ENCODE data around the gene KRT71.

The KRT71 gene

GRCh38 chr12:52535574-52535973 is 17.4 kb downstream of the KRT71 start:
- DNase-seq, result no peak

GRCh38 chr12:52534482-52534881 is 18.5 kb downstream of the KRT71 start:
- DNase-seq, result no peak

- no peak for DNase-seq
Measured at GRCh38 chr12:52533686-52534470, 19.1 kb downstream of the KRT71 start.

DNA sequence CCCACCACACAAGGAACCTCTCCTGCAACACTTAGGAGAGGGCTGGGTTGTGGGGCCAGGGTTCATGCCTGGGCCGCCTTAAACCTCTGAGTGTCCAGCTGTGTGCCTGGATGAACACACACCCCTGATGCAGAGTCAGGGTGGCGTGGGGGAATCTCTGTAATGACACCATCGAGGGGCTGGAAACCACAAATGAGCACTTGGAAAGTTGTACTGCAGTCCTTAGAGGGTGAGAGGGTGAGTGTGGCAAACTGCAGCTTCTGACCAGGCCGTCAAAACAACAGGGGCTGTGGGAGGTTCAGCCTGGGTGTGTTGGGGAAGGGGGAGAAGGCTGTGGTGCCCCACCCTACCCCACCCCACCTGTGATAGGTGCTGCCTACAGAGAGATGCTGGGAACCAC is 20.3 kb downstream of the KRT71 start:
- DNase-seq, result no peak

DNA sequence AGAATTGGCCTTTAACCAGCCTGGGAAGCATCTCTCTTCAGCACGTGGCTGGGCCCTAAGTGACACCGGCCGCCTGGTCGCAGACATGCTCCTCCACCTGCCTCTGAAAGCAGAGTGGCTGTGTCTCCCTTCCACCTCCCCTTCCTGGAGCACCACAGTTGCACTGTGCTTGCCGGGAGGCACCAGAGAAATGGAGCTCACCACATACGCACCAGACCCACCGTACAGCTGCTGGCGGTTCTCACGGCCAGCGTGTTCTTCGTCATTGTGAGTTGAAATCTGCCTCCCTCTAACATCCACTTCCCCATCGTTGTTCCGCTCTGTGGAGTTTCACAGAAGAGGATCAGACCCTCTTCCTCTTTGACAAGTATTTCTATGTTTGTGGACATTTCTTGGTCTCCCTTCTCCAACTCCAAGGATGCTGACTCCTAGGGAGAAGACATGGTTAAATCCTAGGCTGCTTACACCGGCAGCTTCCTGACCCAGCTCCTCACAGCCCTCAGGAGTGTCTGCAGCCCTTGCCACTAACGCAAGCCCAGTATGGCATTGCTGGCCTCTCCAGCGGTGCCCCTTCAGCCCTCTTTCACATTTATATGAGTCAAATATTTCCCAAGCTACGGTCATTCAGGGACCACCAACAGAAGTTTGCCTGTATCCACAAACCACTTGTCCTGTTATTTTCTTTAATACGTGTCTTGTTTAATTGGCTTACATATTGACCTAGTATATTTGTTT is 21.2 kb downstream of the KRT71 start:
- no peak for DNase-seq

DNA sequence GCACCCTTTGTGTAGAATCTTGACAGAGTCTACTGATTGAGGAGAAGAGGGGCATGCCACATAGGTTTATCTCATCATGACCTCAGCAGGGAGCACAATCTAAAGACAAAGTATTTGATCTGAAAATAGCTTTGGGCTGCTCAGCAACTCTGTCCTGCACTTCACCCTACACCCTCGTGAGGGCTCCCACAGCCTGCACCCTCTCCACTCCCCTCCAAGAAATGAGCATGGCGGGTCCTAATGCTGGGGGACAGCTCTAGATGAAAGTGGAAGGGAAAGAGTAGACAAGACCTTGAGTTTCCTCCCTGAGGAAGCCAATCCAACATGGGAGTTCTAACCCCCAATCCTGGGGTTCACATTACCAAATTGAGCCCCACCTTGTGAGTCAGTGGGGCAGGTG is 22.0 kb downstream of the KRT71 start:
- no peak for DNase-seq

- DNase-seq, result no peak
Measured at GRCh38 chr12:52530366-52530765, 22.6 kb downstream of the KRT71 start.

DNA sequence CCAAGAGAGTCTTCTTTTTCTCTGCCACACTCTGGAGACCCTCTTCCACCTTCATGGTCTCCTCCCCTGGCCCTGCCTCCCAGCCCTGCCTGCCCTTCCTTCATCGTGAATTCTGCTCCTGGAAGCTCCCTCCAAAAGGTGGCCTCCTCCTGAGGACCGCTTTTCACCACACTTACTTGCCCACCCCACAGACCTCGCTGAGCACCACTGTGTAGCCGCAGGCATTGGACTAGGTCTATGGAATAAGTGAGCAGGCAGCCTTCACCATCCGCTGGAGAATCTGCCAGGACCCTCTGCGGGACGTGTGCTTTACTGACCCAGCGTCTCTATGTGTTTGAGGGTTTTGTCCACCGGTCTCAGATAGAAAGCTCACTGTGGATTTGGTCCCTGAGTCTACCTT is 23.1 kb downstream of the KRT71 start:
- no peak for DNase-seq

GRCh38 chr12:52529417-52529816 is 23.5 kb downstream of the KRT71 start:
- no peak for DNase-seq

DNA sequence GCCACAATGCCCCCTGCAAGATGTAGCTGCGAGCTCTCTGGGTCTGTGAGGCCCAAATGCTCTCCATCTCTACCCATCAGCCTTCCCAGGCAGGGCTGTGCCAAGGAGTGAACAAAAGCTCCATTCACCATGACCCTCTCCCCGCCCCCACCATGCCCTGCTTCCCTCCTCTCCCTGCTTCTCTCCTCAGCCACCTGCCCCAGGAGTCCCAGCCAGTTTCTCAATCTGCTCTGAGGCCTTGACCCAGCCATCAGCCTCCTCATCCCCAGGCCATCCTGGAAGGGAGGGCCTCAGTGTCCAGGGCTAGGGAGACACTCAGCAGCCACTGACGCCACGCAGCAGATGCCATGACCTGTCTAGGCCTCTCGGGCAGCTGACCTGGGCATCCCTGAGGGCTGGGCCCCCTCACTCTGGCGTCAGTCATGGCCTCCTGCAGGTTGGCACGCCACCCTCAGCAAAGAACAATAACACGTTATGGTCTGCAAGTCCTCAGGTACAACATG is 24.3 kb downstream of the KRT71 start:
- DNase-seq, result no peak

- DNase-seq, result no peak
Measured at GRCh38 chr12:52527121-52527800, 25.7 kb downstream of the KRT71 start.

DNA sequence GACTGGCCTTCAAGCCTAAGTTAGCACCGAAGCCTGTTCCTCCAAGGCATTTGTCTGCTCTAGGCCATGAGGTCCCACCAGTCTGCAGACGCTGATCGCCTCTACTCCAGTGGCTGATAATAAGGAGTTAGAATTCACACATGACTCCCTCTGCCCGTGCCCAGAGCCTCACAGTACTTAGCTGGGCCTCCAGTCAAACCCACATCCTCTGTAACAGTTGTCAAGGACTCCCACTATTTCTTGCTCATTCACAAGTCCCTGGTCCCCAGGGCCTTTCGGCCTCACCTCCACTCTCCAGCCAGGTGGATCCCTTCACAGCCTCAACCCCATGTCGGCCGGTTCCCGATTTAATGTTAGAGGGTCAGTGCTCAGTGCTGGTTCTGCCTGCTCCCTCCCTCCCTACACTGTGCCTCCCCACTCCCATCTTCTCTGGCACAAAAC is 26.4 kb downstream of the KRT71 start:
- no peak for DNase-seq

GRCh38 chr12:52525661-52526499 is 27.1 kb downstream of the KRT71 start:
- DNase-seq, result no peak

- DNase-seq, result no peak
Measured at GRCh38 chr12:52524898-52525591, 27.9 kb downstream of the KRT71 start.

- DNase-seq, result no peak
Measured at GRCh38 chr12:52524241-52524897, 28.6 kb downstream of the KRT71 start.

- no peak for DNase-seq
Measured at GRCh38 chr12:52523824-52524223, 29.1 kb downstream of the KRT71 start.

DNA sequence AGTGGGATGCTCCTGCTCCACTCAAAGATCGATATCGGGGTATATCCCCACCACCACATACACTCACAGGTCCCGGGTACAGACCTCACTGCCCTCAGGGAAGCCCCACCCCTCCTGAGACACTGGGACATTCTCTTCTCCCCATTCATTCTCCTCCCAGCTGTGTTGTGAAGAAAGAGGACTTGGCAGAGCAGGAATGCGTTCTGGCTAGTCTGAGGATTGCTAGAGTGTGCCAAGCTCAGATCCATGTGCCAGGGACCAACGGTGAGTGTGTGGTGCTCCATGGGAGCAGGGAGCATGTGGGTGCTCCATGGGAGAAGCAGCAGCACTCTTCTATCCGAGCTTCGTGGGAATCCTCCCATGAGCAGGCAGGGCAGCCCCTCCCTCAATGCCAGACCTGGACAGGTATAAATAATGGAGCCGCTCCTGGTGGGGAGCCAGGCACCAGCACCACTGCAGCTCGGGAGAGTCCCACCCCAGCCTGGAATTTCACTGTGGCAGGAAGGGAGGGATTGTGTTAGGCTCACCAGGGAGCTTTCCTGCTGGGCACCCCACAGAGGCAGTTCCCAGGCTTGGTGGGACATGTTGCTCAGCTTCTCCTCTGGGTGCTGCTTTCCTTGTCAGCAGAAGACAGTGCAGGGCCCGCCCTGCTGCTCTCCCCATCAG is 30.5 kb downstream of the KRT71 start:
- no peak for DNase-seq

DNA sequence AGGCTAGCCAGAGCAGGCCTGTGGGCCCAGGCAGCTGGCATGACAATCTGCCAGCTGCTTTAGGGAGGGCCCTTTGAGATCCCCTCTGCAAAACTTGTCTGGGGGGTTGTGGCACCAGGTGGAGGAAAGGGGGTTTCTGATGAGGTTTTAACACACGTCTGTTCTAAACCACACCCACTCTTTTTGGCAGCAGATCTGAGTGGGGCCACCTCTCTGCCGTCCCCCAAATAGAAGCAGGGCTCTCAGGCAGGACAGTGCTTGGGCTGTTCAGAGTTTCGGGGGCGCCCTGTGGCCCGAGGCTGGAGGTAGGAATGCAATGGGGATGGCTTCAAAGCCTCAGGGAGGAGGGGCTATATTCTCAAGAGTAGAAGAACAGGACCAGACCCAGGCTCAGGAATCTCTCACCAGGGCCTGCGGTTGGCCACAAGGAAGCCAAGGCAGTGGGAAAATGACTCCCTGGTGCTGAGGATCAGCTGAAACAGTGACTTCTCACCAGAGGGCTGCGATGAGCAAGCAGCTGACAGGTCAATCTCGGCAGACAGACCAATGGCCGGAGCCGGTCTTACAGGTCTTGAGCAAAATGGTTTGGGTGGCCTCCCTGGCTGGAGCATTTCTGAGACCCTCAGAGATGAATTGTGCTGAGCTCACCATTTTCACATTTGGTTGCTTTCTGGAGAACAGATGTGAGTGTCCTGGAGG is 31.2 kb downstream of the KRT71 start:
- DNase-seq, result no peak

- no peak for DNase-seq
Measured at GRCh38 chr12:52521175-52521567, 31.8 kb downstream of the KRT71 start.

Data from NCI-H446 treated with DMSO at 0.1 percent for 48 hours (cell line).